Activated naive CD8-positive, alpha-beta T cell treated with anti-CD3 and anti-CD28 coated beads, Interleukin-2, amount 50 U/mL, for 24 hours (primary cell): ENCODE results near the gene CAMK2N2.

Source experiments
- ATAC-seq: fragments of 150-1000 bp; cut with Tn5 transposase; one replicate; pipeline ENCODE4 v1.10.0; 2021
- DNase-seq: peaks from one replicate; pipeline ENCODE4 v3.0.0; 2021
- H3K27ac Mint-ChIP-seq: one replicate; pipeline ENCODE4 v1.8.0; 2021; ENCODE audit warnings: mild to moderate bottlenecking, mixed read lengths
- H3K27me3 Mint-ChIP-seq: one replicate; pipeline ENCODE4 v1.8.0; 2021; ENCODE audit warnings: mixed read lengths
- H3K36me3 Mint-ChIP-seq: one replicate; pipeline ENCODE4 v1.8.0; 2021; ENCODE audit warnings: low read depth, mixed read lengths
- H3K4me1 Mint-ChIP-seq: one replicate; pipeline ENCODE4 v1.8.0; 2021; ENCODE audit warnings: mixed read lengths
- H3K4me3 Mint-ChIP-seq: one replicate; pipeline ENCODE4 v1.8.0; 2021; ENCODE audit warnings: mild to moderate bottlenecking, moderate library complexity, mixed read lengths
- H3K9me3 Mint-ChIP-seq: one replicate; pipeline ENCODE4 v1.8.0; 2021; ENCODE audit warnings: mixed read lengths

The CAMK2N2 gene

GRCh38 chr3:184239221-184239620 lies 22.1 kb downstream of the CAMK2N2 start:
- ATAC-seq (no peak), DNase-seq (no peak)
- no peak overlapping the region for H3K27ac Mint-ChIP-seq
- H3K9me3 Mint-ChIP-seq, result no peaks in the 10 kb centered on the region
- H3K4me1 Mint-ChIP-seq, result no peaks in the 10 kb centered on the region
- no peaks in the 10 kb centered on the region for H3K27me3 Mint-ChIP-seq
- peaks cover 8% of the 10 kb centered on the region for H3K36me3 Mint-ChIP-seq
- H3K4me3 Mint-ChIP-seq, result no peak overlapping the region

- no peak for ATAC-seq
- peaks cover 2% of the 10 kb centered on the region for H3K27me3 Mint-ChIP-seq
- H3K9me3 Mint-ChIP-seq, result no peaks in the 10 kb centered on the region
Measured at GRCh38 chr3:184238246-184238818, 23.0 kb downstream of the CAMK2N2 start.

GRCh38 chr3:184237807-184238206 lies 23.5 kb downstream of the CAMK2N2 start:
- DNase-seq (no peak), ATAC-seq (no peak)
- no peak overlapping the region for H3K27ac Mint-ChIP-seq
- peaks cover 3% of the 10 kb centered on the region for H3K27me3 Mint-ChIP-seq
- no peaks in the 10 kb centered on the region for H3K9me3 Mint-ChIP-seq
- H3K4me1 Mint-ChIP-seq, result no peaks in the 10 kb centered on the region
- no peak overlapping the region for H3K4me3 Mint-ChIP-seq
- H3K36me3 Mint-ChIP-seq, result peaks cover 6% of the 10 kb centered on the region

More at GRCh38 chr3:184238246-184238818, 23.0 kb downstream of the CAMK2N2 start:
- Mint-ChIP-seq H3K36me3 (peaks cover 8% of the 10 kb centered on the region), H3K27ac (no peak overlapping the region), H3K4me1 (no peaks in the 10 kb centered on the region), H3K4me3 (no peak overlapping the region)
- DNase-seq, result no peak

GRCh38 chr3:184237211-184237610 lies 24.1 kb downstream of the CAMK2N2 start:
- ATAC-seq (no peak), DNase-seq (no peak)
- H3K27me3 Mint-ChIP-seq, result peaks cover 8% of the 10 kb centered on the region
- no peaks in the 10 kb centered on the region for H3K9me3 Mint-ChIP-seq
- no peak overlapping the region for H3K27ac Mint-ChIP-seq
- peaks cover 2% of the 10 kb centered on the region for H3K36me3 Mint-ChIP-seq
- no peak overlapping the region for H3K4me3 Mint-ChIP-seq
- H3K4me1 Mint-ChIP-seq, result no peaks in the 10 kb centered on the region

- Mint-ChIP-seq H3K9me3 (no peaks in the 10 kb centered on the region), H3K27me3 (peaks cover 14% of the 10 kb centered on the region), H3K4me3 (no peak overlapping the region), H3K27ac (no peak overlapping the region), H3K4me1 (no peaks in the 10 kb centered on the region), H3K36me3 (no peaks in the 10 kb centered on the region)
- DNase-seq (no peak), ATAC-seq (no peak)
Measured at GRCh38 chr3:184236636-184237035, 24.7 kb downstream of the CAMK2N2 start.

- ATAC-seq (no peak), DNase-seq (no peak)
- Mint-ChIP-seq H3K27ac (no peak overlapping the region), H3K9me3 (no peaks in the 10 kb centered on the region), H3K27me3 (peaks cover 20% of the 10 kb centered on the region), H3K36me3 (no peaks in the 10 kb centered on the region), H3K4me3 (no peak overlapping the region), H3K4me1 (peaks cover 5% of the 10 kb centered on the region)
Measured at GRCh38 chr3:184236033-184236410, 25.3 kb downstream of the CAMK2N2 start.

- Mint-ChIP-seq H3K27me3 (peaks cover 22% of the 10 kb centered on the region), H3K36me3 (no peaks in the 10 kb centered on the region), H3K4me3 (no peak overlapping the region), H3K27ac (no peak overlapping the region), H3K9me3 (no peaks in the 10 kb centered on the region), H3K4me1 (peaks cover 7% of the 10 kb centered on the region)
- no peak for ATAC-seq
- no peak for DNase-seq
Measured at GRCh38 chr3:184235381-184236032, 25.8 kb downstream of the CAMK2N2 start.

GRCh38 chr3:184234671-184235380 lies 26.5 kb downstream of the CAMK2N2 start:
- peaks cover 7% of the 10 kb centered on the region for H3K4me1 Mint-ChIP-seq
- DNase-seq (no peak), ATAC-seq (peak; percentile 4)
- H3K27me3 Mint-ChIP-seq, result peaks cover 23% of the 10 kb centered on the region
- H3K27ac Mint-ChIP-seq, result no peak overlapping the region
- H3K4me3 Mint-ChIP-seq, result no peak overlapping the region
- no peaks in the 10 kb centered on the region for H3K36me3 Mint-ChIP-seq
- no peaks in the 10 kb centered on the region for H3K9me3 Mint-ChIP-seq

GRCh38 chr3:184234224-184234623 lies 27.1 kb downstream of the CAMK2N2 start:
- H3K36me3 Mint-ChIP-seq, result no peaks in the 10 kb centered on the region
- no peak overlapping the region for H3K4me3 Mint-ChIP-seq
- DNase-seq (no peak), ATAC-seq (no peak)
- peaks cover 7% of the 10 kb centered on the region for H3K4me1 Mint-ChIP-seq
- no peak overlapping the region for H3K27ac Mint-ChIP-seq
- no peaks in the 10 kb centered on the region for H3K9me3 Mint-ChIP-seq
- peaks cover 25% of the 10 kb centered on the region for H3K27me3 Mint-ChIP-seq

GRCh38 chr3:184233127-184233843 lies 28.1 kb downstream of the CAMK2N2 start:
- Mint-ChIP-seq H3K27me3 (peaks cover 34% of the 10 kb centered on the region), H3K4me3 (no peak overlapping the region), H3K4me1 (peaks cover 7% of the 10 kb centered on the region), H3K36me3 (no peaks in the 10 kb centered on the region), H3K9me3 (no peaks in the 10 kb centered on the region), H3K27ac (no peak overlapping the region)
- DNase-seq (no peak), ATAC-seq (no peak)

GRCh38 chr3:184231671-184232070 lies 29.7 kb downstream of the CAMK2N2 start:
- H3K4me3 Mint-ChIP-seq, result no peak overlapping the region
- H3K27ac Mint-ChIP-seq, result no peak overlapping the region
- no peaks in the 10 kb centered on the region for H3K9me3 Mint-ChIP-seq

GRCh38 chr3:184230603-184231528 lies 30.5 kb downstream of the CAMK2N2 start:
- no peak overlapping the region for H3K27ac Mint-ChIP-seq

More at GRCh38 chr3:184231671-184232070, 29.7 kb downstream of the CAMK2N2 start:
- ATAC-seq (no peak), DNase-seq (no peak)
- no peaks in the 10 kb centered on the region for H3K36me3 Mint-ChIP-seq
- peaks cover 42% of the 10 kb centered on the region for H3K27me3 Mint-ChIP-seq
- H3K4me1 Mint-ChIP-seq, result peaks cover 7% of the 10 kb centered on the region

GRCh38 chr3:184230081-184230602 lies 31.2 kb downstream of the CAMK2N2 start:
- ATAC-seq, result no peak

More at GRCh38 chr3:184230603-184231528, 30.5 kb downstream of the CAMK2N2 start:
- H3K27me3 Mint-ChIP-seq, result peaks cover 42% of the 10 kb centered on the region
- H3K9me3 Mint-ChIP-seq, result no peaks in the 10 kb centered on the region
- no peak for ATAC-seq
- no peak for DNase-seq
- peaks cover 7% of the 10 kb centered on the region for H3K4me1 Mint-ChIP-seq
- H3K36me3 Mint-ChIP-seq, result no peaks in the 10 kb centered on the region
- peak overlapping the region; percentile 69 for H3K4me3 Mint-ChIP-seq

More at GRCh38 chr3:184230081-184230602, 31.2 kb downstream of the CAMK2N2 start:
- Mint-ChIP-seq H3K4me1 (peaks cover 7% of the 10 kb centered on the region), H3K4me3 (peak overlapping the region; percentile 53), H3K9me3 (no peaks in the 10 kb centered on the region), H3K27ac (no peak overlapping the region), H3K27me3 (peaks cover 47% of the 10 kb centered on the region), H3K36me3 (no peaks in the 10 kb centered on the region)
- no peak for DNase-seq
